HPDE6-E6E7 (cell line): ENCODE data around the gene FZD2.
"Not testable (repeated sequence)": the region's sequence is repeated elsewhere in the genome, so short reads cannot be mapped to it uniquely, and the experiment has no call there.

Source experiments
- DNase-seq: peaks from one replicate; pipeline ENCODE4 v3.0.0; 2011; ENCODE audit warnings: missing footprints; ENCODE audit errors: extremely low spot score

The FZD2 gene

DNA sequence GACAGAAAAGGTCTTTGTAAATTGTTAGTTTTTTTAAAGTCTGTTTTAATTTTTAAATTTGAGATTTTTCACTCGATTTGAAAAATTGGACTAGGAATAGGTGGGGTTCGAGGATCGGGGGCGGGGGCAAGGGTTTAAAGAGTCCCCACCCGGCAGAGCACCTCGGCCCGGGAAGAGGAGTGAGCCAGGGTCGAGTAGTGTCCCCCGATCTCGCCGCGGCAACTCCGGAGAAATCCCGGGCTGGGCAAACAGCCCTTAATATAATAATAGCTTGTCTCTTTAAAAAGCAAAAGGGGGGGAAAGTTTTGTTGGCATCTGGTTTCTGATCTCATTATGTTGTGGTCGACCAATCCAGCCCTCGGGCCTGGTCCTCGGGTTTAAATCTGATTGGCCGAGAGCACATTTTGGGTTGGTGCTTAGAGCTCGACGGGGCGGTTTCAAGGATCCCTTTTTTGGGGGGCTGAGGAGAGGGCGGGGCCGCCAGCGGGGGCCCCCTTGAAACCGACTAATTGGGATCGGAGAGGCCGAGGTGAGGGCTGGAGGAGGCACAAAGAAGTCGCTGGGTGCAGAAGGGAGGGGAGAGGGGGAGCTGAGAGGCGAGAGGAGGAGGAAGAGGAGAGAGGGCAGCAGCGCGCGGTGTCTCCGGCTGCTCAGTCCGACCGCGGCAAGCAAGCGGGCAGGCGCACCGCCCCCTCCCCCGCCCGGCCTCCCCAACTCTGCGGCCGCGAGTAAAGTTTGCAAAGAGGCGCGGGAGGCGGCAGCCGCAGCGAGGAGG, at the start of gene FZD2:
Gene FZD2 (plus strand): TSS at position 653 of the 775 bp plus-strand sequence. CDS start 205 bp downstream, outside the sequence.
- DNase-seq, result peak; percentile 95

GRCh38 chr17:44511241-44512134, 45.8 kb upstream of the FZD2 start:
- not testable (repeated sequence) for DNase-seq

DNA sequence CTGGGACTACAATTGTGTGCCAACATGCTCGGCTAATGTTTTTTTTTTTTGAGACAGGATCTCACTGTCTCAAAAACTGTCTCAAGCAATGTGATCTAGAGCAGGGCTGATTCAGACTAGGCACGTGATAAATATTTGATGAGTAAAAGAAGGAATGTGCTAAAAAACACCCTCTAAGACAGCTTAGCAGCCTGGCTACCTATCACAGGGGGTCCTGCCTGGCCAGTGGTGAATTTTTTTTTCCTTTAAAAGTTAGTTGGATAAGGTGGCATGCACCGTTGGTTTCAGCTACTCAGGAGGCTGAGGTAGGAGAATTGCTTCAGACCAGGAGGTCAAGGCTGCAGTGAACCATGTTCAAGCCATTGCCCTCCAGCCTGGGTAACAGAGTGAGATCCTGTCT, 39.3 kb upstream of the FZD2 start:
- no peak for DNase-seq

DNA sequence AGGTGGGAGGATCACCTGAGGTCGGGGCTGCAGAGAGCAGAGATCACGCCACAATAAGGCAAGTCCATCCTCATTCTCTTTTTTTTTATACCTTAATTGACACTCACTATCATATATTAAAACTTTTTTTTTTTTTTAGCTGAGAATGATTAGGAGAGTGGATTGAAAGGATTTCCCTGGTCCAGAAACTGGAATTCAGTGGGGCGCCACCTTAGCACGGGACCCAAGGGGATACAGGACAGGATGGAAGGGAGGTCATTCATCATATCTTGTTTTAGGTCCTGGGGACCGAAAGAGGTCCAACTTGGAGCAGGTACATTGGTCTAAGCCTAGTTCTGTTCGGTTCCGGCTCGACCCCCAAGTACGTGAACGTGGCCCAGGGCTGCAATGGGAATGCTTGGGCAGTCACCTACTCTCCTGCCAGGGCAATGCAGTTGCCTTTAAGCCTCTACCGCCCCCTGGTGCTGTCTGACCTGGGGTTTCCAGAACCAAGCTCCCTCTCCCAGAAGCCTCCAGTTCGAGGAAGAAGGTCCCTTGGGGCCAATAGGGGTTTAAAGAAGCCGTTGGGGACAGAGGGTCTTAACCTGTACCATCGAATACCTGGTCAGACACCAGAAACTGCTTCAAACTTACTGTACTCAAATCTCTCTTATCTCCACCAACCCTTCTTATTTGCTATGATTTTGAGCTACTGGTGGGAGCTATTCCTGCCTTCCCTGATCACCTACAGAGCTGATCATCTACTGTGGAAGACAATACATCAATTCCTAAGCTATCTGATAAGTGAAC, 34.2 kb upstream of the FZD2 start:
- DNase-seq, result peak; percentile 75

GRCh38 chr17:44523672-44523972, 33.7 kb upstream of the FZD2 start:
- no peak for DNase-seq

- no peak for DNase-seq
Observed at GRCh38 chr17:44527102-44527501, 30.2 kb upstream of the FZD2 start.

GRCh38 chr17:44527954-44528353, 29.3 kb upstream of the FZD2 start:
- DNase-seq, result no peak

DNA sequence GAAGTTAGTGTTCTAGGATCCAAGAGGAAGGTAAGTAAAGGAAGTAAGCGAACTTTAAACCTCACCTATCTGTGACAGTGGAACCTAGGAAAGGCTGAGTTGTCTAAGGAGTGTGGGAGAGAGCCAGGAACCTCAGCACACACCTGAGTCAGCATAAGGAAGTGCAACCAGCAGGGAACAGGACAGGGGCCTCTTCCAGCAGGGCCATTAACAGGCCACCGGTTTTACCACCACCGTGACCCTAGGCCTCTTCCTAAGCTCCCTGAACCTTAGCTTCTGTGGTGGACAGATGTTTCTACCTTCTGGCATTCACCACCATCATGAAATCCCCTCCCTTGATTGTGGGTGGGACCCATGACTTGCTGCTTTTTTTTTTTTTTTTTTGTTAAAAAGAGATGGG, 27.4 kb upstream of the FZD2 start:
- no peak for DNase-seq

GRCh38 chr17:44530896-44531418, 26.3 kb upstream of the FZD2 start:
- no peak for DNase-seq

GRCh38 chr17:44533533-44534246, 23.6 kb upstream of the FZD2 start:
- peak; percentile 94 for DNase-seq

DNA sequence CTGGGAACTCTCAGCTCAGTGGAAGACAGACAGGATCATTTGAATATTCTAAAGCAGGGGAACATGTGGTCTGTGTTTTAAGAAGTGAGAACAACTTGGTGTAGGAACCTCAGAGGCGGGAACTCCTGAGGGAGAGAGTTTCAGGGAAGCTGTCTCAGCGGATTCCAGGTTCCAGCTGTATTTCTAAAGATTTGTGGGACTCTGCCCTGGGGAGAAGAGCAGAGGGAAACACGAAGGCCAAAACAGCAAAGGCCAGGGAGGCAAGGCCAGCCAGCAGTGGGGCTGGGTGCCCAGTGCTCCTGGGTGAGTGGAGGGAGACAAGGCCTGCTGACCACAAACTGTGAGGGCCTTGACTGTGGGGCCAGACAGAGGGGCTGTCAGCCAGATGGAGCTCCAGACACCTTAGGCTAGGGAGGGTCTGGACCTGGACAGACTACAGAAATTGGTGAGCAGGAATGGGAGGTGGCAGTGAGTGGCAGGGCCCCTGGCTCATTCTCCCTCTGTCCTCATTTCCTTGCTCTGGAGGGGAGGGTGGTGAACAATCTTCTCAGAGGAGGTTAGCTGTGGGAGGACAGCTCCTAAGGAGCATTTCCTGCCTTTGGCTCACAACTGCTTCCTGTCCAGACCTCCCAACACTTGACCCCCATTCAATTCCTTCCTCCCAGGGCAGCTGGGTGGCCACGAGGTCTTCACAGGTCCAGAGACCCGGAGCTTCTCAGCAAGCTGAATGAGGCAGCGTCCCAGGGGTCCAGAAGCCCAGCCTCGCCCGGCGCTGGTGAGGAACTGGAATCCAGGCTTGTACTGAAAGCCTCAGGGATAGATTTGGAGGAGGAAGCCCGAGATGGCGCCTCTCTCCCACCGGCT, 21.0 kb upstream of the FZD2 start:
- no peak for DNase-seq

GRCh38 chr17:44537922-44538321, 19.4 kb upstream of the FZD2 start:
- DNase-seq, result not testable (repeated sequence)

- DNase-seq, result no peak
Observed at GRCh38 chr17:44539673-44540072, 17.6 kb upstream of the FZD2 start.

DNA sequence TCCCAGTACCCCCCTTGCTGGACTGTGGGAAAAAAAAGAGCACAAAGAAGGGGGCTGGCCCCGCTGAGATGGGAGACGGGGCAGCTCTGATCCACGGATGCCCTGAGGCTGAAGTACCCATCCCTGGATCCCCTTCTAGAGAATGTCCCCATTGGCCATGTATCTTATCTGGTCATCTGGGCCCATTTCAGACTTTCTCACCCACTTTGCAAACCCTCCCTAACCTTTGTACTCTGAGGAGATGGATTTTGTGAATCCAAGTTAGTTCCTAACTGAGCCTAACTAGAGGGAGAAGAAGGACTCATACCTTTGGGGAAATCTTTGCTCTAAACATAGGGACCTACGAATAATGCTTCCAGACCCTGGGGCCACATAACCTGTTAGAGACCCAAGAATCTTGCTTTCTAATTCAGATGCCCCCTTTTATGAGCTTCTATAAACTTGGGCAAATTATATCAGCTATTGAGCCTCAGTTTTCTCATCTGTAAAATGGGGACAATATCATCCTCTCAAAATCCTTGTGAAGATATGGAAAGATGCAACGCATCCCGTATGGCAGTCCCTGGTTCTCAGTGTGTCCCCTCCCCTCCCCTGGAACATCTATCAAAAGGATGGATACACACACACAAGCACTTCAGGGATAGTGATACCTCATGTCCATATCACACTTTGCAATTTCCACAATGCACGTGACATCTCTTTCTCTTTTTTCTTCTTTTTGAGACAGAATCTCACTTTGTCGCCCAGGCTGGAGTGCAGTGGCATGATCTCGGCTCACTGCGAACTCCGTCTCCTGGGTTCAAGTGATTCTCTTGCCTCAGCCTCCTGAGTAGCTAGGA, 16.8 kb upstream of the FZD2 start:
- no peak for DNase-seq

GRCh38 chr17:44541884-44542581, 15.3 kb upstream of the FZD2 start:
- DNase-seq, result no peak

- peak; percentile 88 for DNase-seq
Observed at GRCh38 chr17:44543213-44543904, 13.9 kb upstream of the FZD2 start.

DNA sequence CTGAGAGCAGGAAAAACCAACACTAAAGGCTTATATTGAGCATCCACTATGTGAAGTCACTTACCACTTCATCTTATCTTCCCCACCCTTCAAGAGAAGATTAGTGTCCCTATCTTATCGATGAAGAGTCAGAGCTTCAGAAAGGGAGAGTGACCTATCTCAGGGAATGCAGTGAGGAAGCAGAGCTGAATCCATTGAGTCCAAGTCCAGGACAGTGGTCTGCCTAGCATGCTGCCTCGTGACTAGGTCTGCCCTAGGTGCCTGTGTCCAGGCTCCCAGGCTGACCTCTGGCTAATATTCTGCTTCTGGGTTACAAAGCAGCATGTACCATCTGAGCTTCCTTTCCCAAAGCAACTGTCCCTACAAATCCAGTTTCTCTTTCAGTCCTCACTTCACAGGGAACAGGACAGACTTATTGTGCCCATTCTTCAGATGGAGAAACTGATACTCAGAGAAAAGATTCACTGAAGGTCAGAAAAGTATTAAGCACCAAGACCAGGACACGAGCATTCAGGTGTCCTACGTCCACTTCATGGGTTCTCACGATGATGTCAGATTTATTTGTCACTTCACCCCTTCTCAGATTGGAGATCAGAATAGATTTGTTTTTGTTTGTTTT, 13.3 kb upstream of the FZD2 start:
- no peak for DNase-seq
